GM21381 (cell line): Measurements from ENCODE around the gene VIPR2.

Experiments
- ATAC-seq: cut with Tn5 transposase; IDR thresholded peaks from one replicate; pipeline ENCODE4 v1.9.1; 2021; ENCODE audit warnings: mild to moderate bottlenecking, moderate library complexity; ENCODE audit not compliant: unreplicated experiment

VIPR2 gene

GRCh38 chr7:159028508-159029401, 115.9 kb downstream of the VIPR2 start:
- no peak for ATAC-seq

- no peak for ATAC-seq
Measured at GRCh38 chr7:159027789-159028507, 116.7 kb downstream of the VIPR2 start.

- ATAC-seq = no peak
Measured at GRCh38 chr7:159027056-159027788, 117.4 kb downstream of the VIPR2 start.

- ATAC-seq = no peak
Measured at GRCh38 chr7:159026271-159027055, 118.2 kb downstream of the VIPR2 start.

GRCh38 chr7:159025161-159025779, 119.4 kb downstream of the VIPR2 start:
- ATAC-seq = no peak

GRCh38 chr7:159024280-159024951, 120.3 kb downstream of the VIPR2 start:
- no peak for ATAC-seq

GRCh38 chr7:159023746-159024145, 120.9 kb downstream of the VIPR2 start:
- no peak for ATAC-seq

GRCh38 chr7:159023206-159023605, 121.5 kb downstream of the VIPR2 start:
- no peak for ATAC-seq

GRCh38 chr7:159022238-159022993, 122.3 kb downstream of the VIPR2 start:
- ATAC-seq = no peak

GRCh38 chr7:159020987-159021386, 123.7 kb downstream of the VIPR2 start:
- no peak for ATAC-seq

GRCh38 chr7:159019111-159019510, 125.6 kb downstream of the VIPR2 start:
- ATAC-seq = no peak

- no peak for ATAC-seq
Measured at GRCh38 chr7:159017741-159018140, 126.9 kb downstream of the VIPR2 start.

- ATAC-seq = no peak
Measured at GRCh38 chr7:159017210-159017609, 127.5 kb downstream of the VIPR2 start.

GRCh38 chr7:159016591-159016990, 128.1 kb downstream of the VIPR2 start:
- no peak for ATAC-seq

- no peak for ATAC-seq
Measured at GRCh38 chr7:159015454-159016410, 128.9 kb downstream of the VIPR2 start.

GRCh38 chr7:159015081-159015453, 129.6 kb downstream of the VIPR2 start:
- ATAC-seq = no peak

- ATAC-seq = no peak
Measured at GRCh38 chr7:159014297-159015062, 130.2 kb downstream of the VIPR2 start.
